GM19043 (cell line): ENCODE data around the gene IDI2.
"Not testable (repeated sequence)": the region's sequence is repeated elsewhere in the genome, so short reads cannot be mapped to it uniquely, and the experiment has no call there.

Experiments used
- ATAC-seq: cut with Tn5 transposase; IDR thresholded peaks from one replicate; pipeline ENCODE4 v1.9.1; 2021; ENCODE audit warnings: low read depth; ENCODE audit not compliant: unreplicated experiment

Gene IDI2

GRCh38 chr10:1048349-1048731, 22.7 kb upstream of the IDI2 start:
- peak; percentile 1 for ATAC-seq

DNA sequence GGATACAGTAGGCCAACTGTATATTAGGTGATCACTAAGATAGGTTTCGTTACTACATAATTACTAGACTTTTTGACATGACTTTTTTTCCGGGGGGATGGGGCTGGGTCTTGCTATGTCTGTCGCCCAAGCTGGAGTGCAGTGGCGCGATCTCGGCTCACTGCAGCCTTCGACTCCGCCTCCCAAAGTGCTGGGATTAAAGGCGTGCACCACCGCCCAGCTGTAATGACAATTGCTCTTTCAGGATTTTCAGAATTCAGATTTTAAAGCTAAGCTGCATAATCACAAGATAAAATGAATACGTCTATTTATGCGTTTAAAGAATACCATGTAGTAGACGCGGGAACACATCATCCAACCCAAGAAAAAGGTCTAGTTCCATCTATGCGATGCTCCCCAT, 22.3 kb upstream of the IDI2 start:
- ATAC-seq: no peak

- ATAC-seq: no peak
Observed at GRCh38 chr10:1045415-1045814, 19.8 kb upstream of the IDI2 start.

- no peak for ATAC-seq
Observed at GRCh38 chr10:1044964-1045363, 19.3 kb upstream of the IDI2 start.

DNA sequence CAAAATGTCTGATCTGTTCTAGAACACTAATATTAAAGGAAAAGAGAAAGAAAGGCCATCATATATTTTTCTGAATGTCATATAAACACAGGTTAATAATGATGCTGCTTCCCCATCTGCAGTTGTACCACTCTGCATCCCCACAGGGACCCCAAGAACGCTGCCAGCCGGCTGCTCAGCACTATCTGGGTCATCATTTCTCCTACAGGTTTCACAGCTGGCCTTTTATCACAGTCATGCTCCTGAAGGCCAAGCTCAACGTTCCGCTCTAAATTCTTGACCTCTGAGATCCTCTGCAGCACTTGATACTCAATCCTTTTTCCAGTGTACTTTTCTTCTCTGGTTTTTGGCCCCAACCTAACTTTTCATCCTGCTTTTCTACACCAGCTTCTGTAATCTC, 18.5 kb upstream of the IDI2 start:
- no peak for ATAC-seq

DNA sequence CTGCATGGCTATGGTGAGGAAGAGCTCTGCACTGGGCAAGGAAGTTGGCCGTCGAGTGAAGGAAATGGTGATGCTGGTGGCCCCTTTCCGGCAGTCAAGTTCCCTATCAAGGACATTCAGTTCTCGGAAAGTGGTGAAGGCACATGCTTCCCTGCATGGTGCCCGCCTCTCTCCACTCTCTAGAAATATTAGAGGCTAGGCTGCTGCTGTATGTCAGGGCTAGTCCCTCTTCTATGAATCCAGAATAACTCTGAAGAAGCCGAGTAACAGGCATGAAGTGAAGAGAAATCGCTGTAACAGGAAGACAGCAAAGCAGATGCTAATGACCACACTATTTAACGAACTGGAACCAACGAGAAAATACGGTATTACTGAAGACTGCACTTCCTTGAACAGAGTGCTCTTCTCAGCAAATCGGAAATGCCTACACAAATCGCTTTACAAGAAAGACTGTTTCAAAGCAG, 17.9 kb upstream of the IDI2 start:
- ATAC-seq: peak; percentile 71

GRCh38 chr10:1041514-1041913, 15.9 kb upstream of the IDI2 start:
- no peak for ATAC-seq

- ATAC-seq: no peak
Observed at GRCh38 chr10:1040133-1040532, 14.5 kb upstream of the IDI2 start.

DNA sequence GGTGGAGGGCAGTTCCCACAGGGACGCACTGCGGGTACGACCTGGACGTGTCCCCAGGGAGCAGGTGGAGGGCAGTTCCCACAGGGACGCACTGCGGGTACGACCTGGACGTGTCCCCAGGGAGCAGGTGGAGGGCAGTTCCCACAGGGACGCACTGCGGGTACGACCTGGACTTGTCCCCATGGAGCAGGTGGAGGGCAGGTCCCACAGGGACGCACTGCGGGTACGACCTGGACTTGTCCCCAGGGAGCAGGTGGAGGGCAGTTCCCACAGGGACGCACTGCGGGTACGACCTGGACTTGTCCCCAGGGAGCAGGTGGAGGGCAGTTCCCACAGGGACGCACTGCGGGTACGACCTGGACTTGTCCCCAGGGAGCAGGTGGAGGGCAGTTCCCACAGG, 13.1 kb upstream of the IDI2 start:
- ATAC-seq: not testable (repeated sequence)

GRCh38 chr10:1037098-1037497, 11.4 kb upstream of the IDI2 start:
- no peak for ATAC-seq

DNA sequence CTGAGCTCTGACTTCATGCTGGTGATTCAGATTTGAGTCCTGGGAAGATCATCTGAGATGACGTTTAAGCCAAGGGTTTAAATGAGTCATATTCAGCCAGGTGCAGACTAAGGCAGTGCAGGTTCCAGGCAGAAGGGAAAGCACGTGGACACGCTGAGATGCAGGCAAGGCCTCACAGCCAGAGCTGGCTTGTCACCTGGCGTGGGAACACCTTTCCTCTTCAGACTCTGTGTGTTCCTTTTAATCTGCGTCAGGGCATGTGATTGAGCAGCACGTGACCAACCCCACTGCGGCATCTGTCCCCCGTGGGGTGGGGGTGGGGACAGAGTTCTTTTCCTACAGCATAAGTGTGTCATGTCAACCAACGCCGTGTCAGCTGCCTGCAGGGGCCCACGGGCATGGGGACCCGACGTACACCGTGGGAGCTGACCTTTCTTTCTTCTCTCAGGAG, 10.7 kb upstream of the IDI2 start:
- peak; percentile 85 for ATAC-seq

- ATAC-seq: no peak
Observed at GRCh38 chr10:1035201-1035600, 9.5 kb upstream of the IDI2 start.

GRCh38 chr10:1034758-1035157, 9.1 kb upstream of the IDI2 start:
- no peak for ATAC-seq

- no peak for ATAC-seq
Observed at GRCh38 chr10:1033601-1034000, 7.9 kb upstream of the IDI2 start.

GRCh38 chr10:1029838-1030237, 4.2 kb upstream of the IDI2 start:
- no peak for ATAC-seq

GRCh38 chr10:1026578-1026977, 919 bp upstream of the IDI2 start:
- ATAC-seq: no peak

GRCh38 chr10:1024103-1024502, 1.6 kb downstream of the IDI2 start:
- ATAC-seq: no peak

DNA sequence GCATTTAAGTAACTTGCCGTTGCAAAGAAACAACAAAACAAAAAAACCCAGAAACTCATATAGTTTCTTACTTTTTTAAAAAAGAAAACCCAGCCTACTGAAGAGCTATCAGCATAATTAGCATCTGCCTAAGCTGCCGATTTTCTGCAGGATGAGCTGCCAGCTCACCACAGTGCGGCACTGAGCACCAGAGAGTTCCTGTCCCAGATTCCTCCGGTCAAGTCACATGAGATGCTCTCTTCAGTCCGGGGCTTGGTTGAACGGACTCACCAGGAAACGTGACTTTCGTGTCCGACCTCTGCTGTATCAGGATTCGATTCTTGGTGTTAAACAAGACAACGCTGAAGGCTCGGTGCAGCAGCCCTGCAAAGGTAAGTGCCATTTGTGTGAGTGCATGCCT, 3.2 kb downstream of the IDI2 start:
- ATAC-seq: no peak

DNA sequence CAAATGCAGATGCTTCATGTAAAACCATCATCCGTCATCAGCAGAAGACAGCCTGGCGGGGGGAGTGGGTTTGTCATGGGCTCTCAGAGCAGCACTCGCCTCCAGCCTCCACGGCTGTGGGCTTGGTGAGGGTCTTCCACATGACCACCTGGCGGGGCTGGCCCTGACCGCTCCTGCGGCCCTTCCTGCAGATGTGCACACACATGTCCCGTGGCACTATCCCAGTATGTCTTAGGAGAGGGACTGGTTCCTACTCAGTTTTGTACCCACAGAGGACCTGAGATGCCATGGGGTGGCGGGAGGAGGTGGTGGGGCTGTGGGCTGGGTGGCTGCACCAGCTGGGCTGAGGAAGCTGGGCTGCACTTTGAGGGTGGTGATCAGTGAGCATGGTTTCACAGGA, 4.7 kb downstream of the IDI2 start:
- ATAC-seq: no peak

DNA sequence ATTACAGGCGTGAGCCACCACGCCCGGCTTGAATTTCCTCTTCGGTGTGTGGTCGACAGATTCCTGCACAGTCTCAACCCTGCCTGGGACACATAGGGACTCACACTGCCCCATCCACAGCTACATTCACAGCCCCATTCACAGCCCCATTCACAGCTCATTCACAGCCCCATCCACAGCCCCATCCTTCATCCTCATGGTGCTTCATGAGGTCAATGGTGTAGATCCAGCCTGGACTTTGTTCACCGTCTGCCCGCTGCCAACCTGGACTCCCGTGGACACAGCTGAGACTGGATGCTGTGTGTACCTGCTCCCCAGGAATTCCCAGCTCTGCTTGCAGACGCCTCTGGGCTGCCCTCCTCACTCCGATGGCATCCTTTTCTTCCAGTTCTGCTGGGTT, 5.2 kb downstream of the IDI2 start:
- no peak for ATAC-seq

- ATAC-seq: no peak
Observed at GRCh38 chr10:1019362-1019761, 6.3 kb downstream of the IDI2 start.

GRCh38 chr10:1015688-1016087, 10.0 kb downstream of the IDI2 start:
- ATAC-seq: no peak

- no peak for ATAC-seq
Observed at GRCh38 chr10:1011696-1012095, 14.0 kb downstream of the IDI2 start.
